SU-DHL-6 (cell line): ENCODE results near the gene AK6.

Source experiments
- H2AFZ ChIP-seq: fragments of 200-600 bp; sonication (generic); 2 replicates; pipeline ENCODE4 v1.6.1; 2014; ENCODE audit warnings: low read depth, mild to moderate bottlenecking, moderate library complexity, mixed read lengths, antibody characterized with exemption, low read length; ENCODE audit not compliant: severe bottlenecking
- H3F3A ChIP-seq: fragments of 200-600 bp; shearing (Covaris generic); 2 replicates; pipeline ENCODE4 v1.6.0; 2016; ENCODE audit warnings: antibody characterized with exemption, mild to moderate bottlenecking; ENCODE audit not compliant: insufficient read depth
- H3K27ac ChIP-seq: fragments of 200-600 bp; sonication (generic); 2 replicates; pipeline ENCODE4 v1.5.1; 2016; ENCODE audit warnings: low read depth, mild to moderate bottlenecking, low read length, moderate library complexity, mixed read lengths
- H3K27me3 ChIP-seq: fragments of 200-600 bp; sonication (generic), shearing (Covaris generic); 2 replicates; pipeline ENCODE4 v1.6.0; 2014; ENCODE audit warnings: mild to moderate bottlenecking, low read length
- H3K36me3 ChIP-seq: fragments of 200-600 bp; sonication (generic); 2 replicates; pipeline ENCODE4 v1.6.1; 2014; ENCODE audit warnings: mild to moderate bottlenecking, low read length, mixed read lengths
- H3K4me2 ChIP-seq: fragments of 300-600, 200-600 bp; shearing (Covaris generic), sonication (generic); 2 replicates; pipeline ENCODE4 v1.6.0; 2014; ENCODE audit warnings: low read length, low read depth, mild to moderate bottlenecking; ENCODE audit not compliant: poor library complexity, severe bottlenecking
- H3K4me3 ChIP-seq: fragments of 200-600 bp; sonication (generic); 2 replicates; pipeline ENCODE4 v1.5.1; 2014; ENCODE audit warnings: antibody characterized with exemption, low read length, mild to moderate bottlenecking, mixed read lengths; ENCODE audit not compliant: insufficient read depth, poor library complexity, severe bottlenecking
- H3K79me2 ChIP-seq: fragments of 200-600 bp; sonication (generic); 2 replicates; pipeline ENCODE4 v1.6.1; 2014; ENCODE audit warnings: mild to moderate bottlenecking, low read length, moderate library complexity; ENCODE audit not compliant: insufficient read depth
- H3K9ac ChIP-seq: fragments of 200-600 bp; sonication (generic); 2 replicates; pipeline ENCODE4 v1.7.0; 2014; ENCODE audit warnings: mild to moderate bottlenecking, low read length
- H3K9me2 ChIP-seq: fragments of 200-600 bp; sonication (generic); replicated peaks from 2 replicates; pipeline ENCODE4 v1.6.1; 2014; ENCODE audit warnings: low read length; ENCODE audit not compliant: insufficient read depth
- H3K9me3 ChIP-seq: fragments of 200-600 bp; sonication (generic); 2 replicates; pipeline ENCODE4 v1.6.1; 2014; ENCODE audit warnings: low read length, mixed read lengths; ENCODE audit not compliant: insufficient read depth
- H4K20me1 ChIP-seq: fragments of 200-600 bp; sonication (generic); 2 replicates; pipeline ENCODE4 v1.6.1; 2014; ENCODE audit warnings: low read depth, mild to moderate bottlenecking, antibody characterized with exemption, low read length, moderate library complexity, mixed read lengths
- EZH2phosphoT487 ChIP-seq: fragments of 200-600 bp; sonication (generic), shearing (Covaris generic); conservative IDR thresholded peaks from 2 replicates; pipeline ENCODE4 v1.6.1; 2018; ENCODE audit warnings: mild to moderate bottlenecking, antibody characterized with exemption, low read length, moderate library complexity, mixed read lengths
- TF ChIP-seq, protein P1 (sequence below): fragments of 200-600 bp; sonication (generic); IDR thresholded peaks from one replicate; pipeline ENCODE4 v1.5.1; 2017; ENCODE audit warnings: antibody characterized with exemption, mild to moderate bottlenecking, low read length, moderate library complexity; ENCODE audit not compliant: insufficient read depth, poor library complexity, severe bottlenecking

AK6 gene

GRCh38 chr5:69359699-69360098 is 9.6 kb downstream of the AK6 start:
- 0 out of 2 replicates have a peak, but pooled peaks cover 7% of the 10 kb centered on the region for H3F3A ChIP-seq
- H3K9ac ChIP-seq: no peak overlapping the region
- H3K36me3 ChIP-seq: peaks cover 20% of the 10 kb centered on the region
- peaks cover 84% of the 10 kb centered on the region for H3K79me2 ChIP-seq
- H3K9me3 ChIP-seq: no peaks in the 10 kb centered on the region
- TF ChIP-seq, protein P1, sequence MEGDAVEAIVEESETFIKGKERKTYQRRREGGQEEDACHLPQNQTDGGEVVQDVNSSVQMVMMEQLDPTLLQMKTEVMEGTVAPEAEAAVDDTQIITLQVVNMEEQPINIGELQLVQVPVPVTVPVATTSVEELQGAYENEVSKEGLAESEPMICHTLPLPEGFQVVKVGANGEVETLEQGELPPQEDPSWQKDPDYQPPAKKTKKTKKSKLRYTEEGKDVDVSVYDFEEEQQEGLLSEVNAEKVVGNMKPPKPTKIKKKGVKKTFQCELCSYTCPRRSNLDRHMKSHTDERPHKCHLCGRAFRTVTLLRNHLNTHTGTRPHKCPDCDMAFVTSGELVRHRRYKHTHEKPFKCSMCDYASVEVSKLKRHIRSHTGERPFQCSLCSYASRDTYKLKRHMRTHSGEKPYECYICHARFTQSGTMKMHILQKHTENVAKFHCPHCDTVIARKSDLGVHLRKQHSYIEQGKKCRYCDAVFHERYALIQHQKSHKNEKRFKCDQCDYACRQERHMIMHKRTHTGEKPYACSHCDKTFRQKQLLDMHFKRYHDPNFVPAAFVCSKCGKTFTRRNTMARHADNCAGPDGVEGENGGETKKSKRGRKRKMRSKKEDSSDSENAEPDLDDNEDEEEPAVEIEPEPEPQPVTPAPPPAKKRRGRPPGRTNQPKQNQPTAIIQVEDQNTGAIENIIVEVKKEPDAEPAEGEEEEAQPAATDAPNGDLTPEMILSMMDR: no peak
- no peak for TF ChIP-seq EZH2phosphoT487
- H3K9me2 ChIP-seq: no peaks in the 10 kb centered on the region
- no peak overlapping the region for H3K27ac ChIP-seq
- no peak overlapping the region for H3K4me3 ChIP-seq
- no peak overlapping the region for H2AFZ ChIP-seq
- H4K20me1 ChIP-seq: peaks cover 6% of the 10 kb centered on the region
- H3K4me2 ChIP-seq: no peak overlapping the region
- no peaks in the 10 kb centered on the region for H3K27me3 ChIP-seq

- TF ChIP-seq EZH2phosphoT487: no peak
- TF ChIP-seq, protein P1: no peak
- no peaks in the 10 kb centered on the region for H3K27me3 ChIP-seq
Observed at GRCh38 chr5:69350664-69351063, 18.7 kb downstream of the AK6 start.

GRCh38 chr5:69343083-69343482 is 26.2 kb downstream of the AK6 start:
- TF ChIP-seq EZH2phosphoT487: no peak
- TF ChIP-seq, protein P1: no peak
- Histone ChIP-seq H3K9ac (no peak overlapping the region), H4K20me1 (no peaks in the 10 kb centered on the region), H3K9me2 (no peaks in the 10 kb centered on the region), H3K79me2 (no peaks in the 10 kb centered on the region), H3K36me3 (no peaks in the 10 kb centered on the region), H3F3A (no peaks in the 10 kb centered on the region), H3K4me3 (no peak overlapping the region), H3K9me3 (no peaks in the 10 kb centered on the region), H3K27me3 (no peaks in the 10 kb centered on the region), H3K4me2 (no peak overlapping the region), H2AFZ (no peak overlapping the region), H3K27ac (no peak overlapping the region)

More at GRCh38 chr5:69350664-69351063, 18.7 kb downstream of the AK6 start:
- no peak overlapping the region for H2AFZ ChIP-seq
- H3K9me3 ChIP-seq: no peaks in the 10 kb centered on the region
- no peak overlapping the region for H3K9ac ChIP-seq
- no peaks in the 10 kb centered on the region for H3K9me2 ChIP-seq
- H3K4me3 ChIP-seq: no peak overlapping the region
- no peaks in the 10 kb centered on the region for H4K20me1 ChIP-seq
- H3F3A ChIP-seq: peaks cover 5% of the 10 kb centered on the region; the same call in 1 of the 2 replicates
- no peak overlapping the region for H3K4me2 ChIP-seq
- H3K36me3 ChIP-seq: peaks cover 21% of the 10 kb centered on the region
- no peak overlapping the region for H3K27ac ChIP-seq
- H3K79me2 ChIP-seq: peaks cover 17% of the 10 kb centered on the region; the same call in 1 of the 2 replicates
